Motor neuron (in vitro differentiated cells): ENCODE measurements around the gene BRCA1. TPM values are rescaled to one million over a fixed set of nuclear protein-coding genes. Genes with fewer than 3 reads are reported as not detected.

Source experiments
- ATAC-seq, 8 experiments: fragments of 200-7000 bp; cut with Tn5 transposase; replicated peaks in 6 of 8; 2 replicates each; pipeline ENCODE4 v1.8.0; 2021; ENCODE audit warnings: mild to moderate bottlenecking in 8 of 8, moderate library complexity in 8 of 8
- H3K27ac ChIP-seq, 2 donors: fragments of 250-450 bp; sonication (Bioruptor Pico); 2 replicates each; pipeline ENCODE4 v1.9.0; 2021; ENCODE audit warnings: antibody characterized with exemption in 2 of 2, mild to moderate bottlenecking in 2 of 2, moderate library complexity in 1 of 2
- H3K4me1 ChIP-seq, 2 donors: fragments of 250-450 bp; sonication (Bioruptor Pico); replicated peaks in 1 of 2; 2 replicates each; pipeline ENCODE4 v1.6.1; 2021; ENCODE audit warnings: antibody characterized with exemption in 2 of 2, mild to moderate bottlenecking in 2 of 2, moderate library complexity in 1 of 2
- H3K4me3 ChIP-seq, 5 donors: fragments of 250-450 bp; sonication (Bioruptor Pico); 2 replicates each; pipeline ENCODE4 v1.9.0; 2021; ENCODE audit warnings: antibody characterized with exemption in 5 of 5, mild to moderate bottlenecking in 5 of 5, moderate library complexity in 4 of 5
- WGBS, 10 experiments: fragments of 450-650 bp; shearing (Covaris generic); methylation state at CpG; one replicate each; pipeline ENCODE4 v1.0.0; 2022; 5-methylcytosine and 5-hydroxymethylcytosine counted together
- in situ Hi-C, 9 experiments: fragments of 400-800 bp; cut with MboI; loops; one replicate each; pipeline ENCODE4 v1.15.0; 2021; ENCODE audit warnings: low sequenced_read_pairs in 9 of 9, low pct_unique_long_range_greater_than_20kb in 2 of 9; ENCODE audit not compliant: unreplicated experiment in 9 of 9
- total RNA-seq, 8 experiments: library from RNA; unstranded; fragments of 300-600 nt; gene quantifications; 2 replicates each; pipeline versions ENCODE4 v1.2.3 to v1.2.4, GENCODE V29; 2022

The BRCA1 gene
- total RNA-seq, 8 experiments from 2014 or later: 3.2 to 30.0 (median 6.9) TPM

GRCh38 chr17:43024407-43025289 is 100.5 kb downstream of the BRCA1 start, which contains the start of gene RND2:
TSS of gene RND2 (plus strand) at chr17:43025231. CDS start at chr17:43025348, 117 bp downstream.
- Histone ChIP-seq H3K4me3 (peak within 1 kb of the TSS; percentile 44 to 50 (median 46)), H3K4me1 (peaks cover 29 to 34% of the 10 kb centered on the region in 2 donors), H3K27ac (peak within 1 kb of the TSS; percentile 75 to 82)
- ATAC-seq: peak; percentile 52 to 74 (median 66)
- in situ Hi-C loops: loop anchor here in 1 of 9 experiments (25.0 kb wide), 1 partner anchor 313 kb away; no protein-coding TSS in a partner anchor
- 0 to 2% (median 0%) methylated on average over 1 to 22 of the region's 61 CpGs; no CpG with 5 or more reads in 6 of the 10 experiments for WGBS, 10 experiments

GRCh38 chr17:43021741-43022512 is 103.2 kb downstream of the BRCA1 start, which contains the start of gene VAT1:
TSS of gene VAT1 (minus strand) at chr17:43022385. CDS start at chr17:43022322, 63 bp downstream.
- H3K27ac ChIP-seq: peak within 1 kb of the TSS; percentile 87
- in situ Hi-C loops: loop anchor here in 1 of 9 experiments (25.0 kb wide), 1 partner anchor 315 kb away; no protein-coding TSS in a partner anchor
- peak; percentile 38 to 58 (median 42) for ATAC-seq
- peak within 1 kb of the TSS; percentile 57 to 99 (median 68) for H3K4me3 ChIP-seq
- peaks cover 42 to 43% of the 10 kb centered on the region in 2 donors for H3K4me1 ChIP-seq
- WGBS, 10 experiments: 0% methylated on average over 1 to 8 of the region's 80 CpGs; no CpG with 5 or more reads in 7 of the 10 experiments

- in situ Hi-C loops: loop anchor here in 1 of 9 experiments (25.0 kb wide), 1 partner anchor 316 kb away; no protein-coding TSS in a partner anchor
- H3K4me3 ChIP-seq: peak overlapping the region; percentile 57 to 99 (median 68)
- H3K27ac ChIP-seq: peak overlapping the region; percentile 87
- WGBS, 10 experiments: 13 to 75% (median 20%) methylated on average over 2 to 11 of the region's 40 CpGs; no CpG with 5 or more reads in 5 of the 10 experiments
- peaks cover 34 to 37% of the 10 kb centered on the region in 2 donors for H3K4me1 ChIP-seq
- ATAC-seq: peak; percentile 7 to 46 (median 29)
Observed at GRCh38 chr17:43020789-43021740, 104.1 kb downstream of the BRCA1 start.

GRCh38 chr17:43020030-43020621 is 105.0 kb downstream of the BRCA1 start:
- peak in 2 of 8 experiments; percentile 1 for ATAC-seq
- H3K4me1 ChIP-seq: peaks cover 30 to 43% of the 10 kb centered on the region in 2 donors
- in situ Hi-C loops: loop anchor here in 1 of 9 experiments (25.0 kb wide), 1 partner anchor 317 kb away; no protein-coding TSS in a partner anchor
- peak overlapping the region; percentile 57 to 99 (median 68) for H3K4me3 ChIP-seq
- 7 to 81% (median 33%) methylated on average over 1 to 5 of the region's 6 CpGs; no CpG with 5 or more reads in 4 of the 10 experiments for WGBS, 10 experiments
- H3K27ac ChIP-seq: peak overlapping the region in 1 of 2 donors; percentile 87

GRCh38 chr17:43019418-43019817 is 105.7 kb downstream of the BRCA1 start:
- Histone ChIP-seq H3K27ac (peak overlapping the region in 1 of 2 donors; percentile 87), H3K4me1 (peaks cover 30 to 48% of the 10 kb centered on the region in 2 donors), H3K4me3 (peak overlapping the region; percentile 57 to 99 (median 68))
- in situ Hi-C loops: loop anchor here in 1 of 9 experiments (25.0 kb wide), 1 partner anchor 318 kb away; no protein-coding TSS in a partner anchor
- WGBS, 10 experiments: 0 to 60% (median 37%) methylated on average over 1 to 4 of the region's 7 CpGs; no CpG with 5 or more reads in 1 of the 10 experiments
- ATAC-seq: peak in 2 of 8 experiments; percentile 2

- peaks cover 30 to 52% of the 10 kb centered on the region in 2 donors for H3K4me1 ChIP-seq
- in situ Hi-C loops: loop anchor here in 1 of 9 experiments (25.0 kb wide), 1 partner anchor 318 kb away; no protein-coding TSS in a partner anchor
- no peak for ATAC-seq
- H3K4me3 ChIP-seq: peak overlapping the region in 2 of 5 donors; percentile 58 to 68
- 47 to 100% (median 65%) methylated on average over 1 to 4 of the region's 4 CpGs for WGBS, 10 experiments
- peak overlapping the region in 1 of 2 donors; percentile 87 for H3K27ac ChIP-seq
Observed at GRCh38 chr17:43018932-43019331, 106.2 kb downstream of the BRCA1 start.

- WGBS, 10 experiments: 14 to 80% (median 67%) methylated on average over 1 to 4 of the region's 19 CpGs; no CpG with 5 or more reads in 7 of the 10 experiments
- peaks cover 30 to 53% of the 10 kb centered on the region in 2 donors for H3K4me1 ChIP-seq
- ATAC-seq: peak in 5 of 8 experiments; percentile 66 to 70 (median 68)
- peak overlapping the region in 3 of 5 donors; percentile 2 to 68 (median 58) for H3K4me3 ChIP-seq
- H3K27ac ChIP-seq: peak overlapping the region; percentile 14 to 57
- in situ Hi-C loops: loop anchor here in 1 of 9 experiments (25.0 kb wide), 1 partner anchor 319 kb away; no protein-coding TSS in a partner anchor
Observed at GRCh38 chr17:43018008-43018853, 106.9 kb downstream of the BRCA1 start.

- Histone ChIP-seq H3K4me1 (peaks cover 30 to 53% of the 10 kb centered on the region in 2 donors), H3K27ac (no peak overlapping the region), H3K4me3 (no peak overlapping the region)
- WGBS, 10 experiments: 100% methylated on average over 1 to 3 of the region's 7 CpGs; no CpG with 5 or more reads in 7 of the 10 experiments
- in situ Hi-C loops: loop anchor here in 1 of 9 experiments (25.0 kb wide), 1 partner anchor 321 kb away; no protein-coding TSS in a partner anchor
- ATAC-seq: no peak
Observed at GRCh38 chr17:43016216-43016615, 108.9 kb downstream of the BRCA1 start.

- peak in 2 of 8 experiments; percentile 2 to 13 for ATAC-seq
- in situ Hi-C loops: loop anchor here in 1 of 9 experiments (25.0 kb wide), 1 partner anchor 322 kb away; no protein-coding TSS in a partner anchor
- peaks cover 30 to 53% of the 10 kb centered on the region in 2 donors for H3K4me1 ChIP-seq
Observed at GRCh38 chr17:43015579-43015978, 109.6 kb downstream of the BRCA1 start.

More at GRCh38 chr17:43015579-43015978, 109.6 kb downstream of the BRCA1 start:
- Histone ChIP-seq H3K4me3 (no peak overlapping the region), H3K27ac (no peak overlapping the region)
- WGBS, 10 experiments: 0% methylated on average over 1 of the region's 9 CpGs; no CpG with 5 or more reads in 9 of the 10 experiments
